Endometrial microvascular endothelial cells (primary cell): ENCODE measurements around the gene RET. TPM values are rescaled to one million over a fixed set of nuclear protein-coding genes. Genes with fewer than 3 reads are reported as not detected.

Source experiments
- in situ Hi-C: cut with HindIII; loops from 2 replicates; pipeline ENCODE4 v1.10.0; 2017; ENCODE audit warnings: low sequenced_read_pairs, low pct_unique_long_range_greater_than_20kb; ENCODE audit errors: inconsistent ontology term
- total RNA-seq: library from RNA; depleted of rRNA; stranded (reverse); fragments of >200 nt; gene quantifications from one replicate; pipeline ENCODE4 v1.2.3, GENCODE V29; 2015; ENCODE audit errors: inconsistent ontology term

The RET gene
- not detected for total RNA-seq

DNA sequence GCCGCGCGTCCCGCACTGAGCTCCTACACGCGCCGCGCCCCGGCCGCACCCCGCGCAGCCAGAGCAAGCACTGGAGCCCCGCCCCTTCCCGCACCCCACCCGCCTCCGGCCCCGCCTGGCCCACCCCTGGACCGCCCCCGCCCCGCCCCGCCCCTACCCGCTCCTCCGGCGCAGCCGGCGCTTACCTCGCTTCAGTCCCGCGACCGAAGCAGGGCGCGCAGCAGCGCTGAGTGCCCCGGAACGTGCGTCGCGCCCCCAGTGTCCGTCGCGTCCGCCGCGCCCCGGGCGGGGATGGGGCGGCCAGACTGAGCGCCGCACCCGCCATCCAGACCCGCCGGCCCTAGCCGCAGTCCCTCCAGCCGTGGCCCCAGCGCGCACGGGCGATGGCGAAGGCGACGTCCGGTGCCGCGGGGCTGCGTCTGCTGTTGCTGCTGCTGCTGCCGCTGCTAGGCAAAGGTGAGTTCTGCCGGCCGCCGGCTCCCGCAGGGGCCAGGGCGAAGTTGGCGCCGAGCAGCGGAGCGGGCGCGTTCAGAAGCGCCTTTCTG is at the start of gene RET:
TSS of gene RET (plus strand) at position 194 of the 545 bp plus-strand sequence. CDS start at position 384, 190 bp downstream.
- in situ Hi-C loops, result no loop called here

DNA sequence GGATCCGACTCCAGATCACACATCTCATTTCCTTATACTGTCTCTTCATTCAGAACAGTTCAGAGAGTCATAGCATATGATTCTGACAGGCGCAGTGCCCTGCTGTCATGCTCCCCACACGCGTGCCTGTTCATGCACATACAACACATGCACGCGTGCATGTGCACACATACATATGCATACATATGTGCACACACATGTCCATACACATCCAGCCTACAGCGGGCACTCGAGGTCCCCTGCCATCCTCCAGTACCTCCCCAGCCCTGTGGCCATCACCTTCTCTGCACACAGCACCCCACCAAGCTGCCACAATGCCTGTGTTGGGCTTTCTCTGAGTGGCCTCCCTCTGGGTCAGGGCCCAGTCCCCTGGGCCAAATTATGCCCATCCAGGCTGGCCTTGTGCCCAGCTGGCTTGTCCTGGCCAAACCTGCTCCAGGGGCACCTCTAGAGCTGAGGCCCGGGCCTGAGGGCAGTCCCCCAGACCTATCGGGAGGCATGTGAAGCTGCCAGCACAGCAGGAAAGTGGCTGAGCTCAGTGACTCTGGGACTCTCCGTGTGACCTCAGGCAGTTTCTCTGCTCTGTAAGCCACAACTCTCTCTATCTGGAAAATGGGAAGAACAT is 49.4 kb upstream of the RET start:
- in situ Hi-C loops, result no loop called here

- in situ Hi-C loops, result no loop called here
These were observed 48.7 kb upstream of the RET start for GRCh38 chr10:43028143-43028542.

DNA sequence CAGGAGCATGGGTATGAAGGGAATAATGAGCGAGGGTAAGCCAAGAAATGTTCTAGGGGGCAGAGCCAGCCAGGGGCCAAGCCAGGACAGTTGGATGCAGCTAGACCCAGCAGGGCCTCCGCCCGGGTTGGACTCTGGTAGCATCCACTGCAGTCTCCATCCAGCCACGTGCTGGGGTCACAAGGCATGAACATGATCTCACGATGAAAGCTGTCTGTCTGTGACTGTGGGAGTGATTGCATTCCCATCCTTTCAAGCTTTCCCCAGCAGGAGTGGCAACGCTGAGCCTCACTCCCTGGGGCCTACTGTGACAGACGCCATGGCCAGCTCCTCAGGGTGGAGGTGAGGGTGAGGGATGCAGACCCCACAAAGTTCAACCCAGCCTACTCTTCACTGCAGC is 47.8 kb upstream of the RET start:
- in situ Hi-C loops, result no loop called here

GRCh38 chr10:43032613-43033012 is 44.3 kb upstream of the RET start:
- in situ Hi-C loops, result no loop called here

DNA sequence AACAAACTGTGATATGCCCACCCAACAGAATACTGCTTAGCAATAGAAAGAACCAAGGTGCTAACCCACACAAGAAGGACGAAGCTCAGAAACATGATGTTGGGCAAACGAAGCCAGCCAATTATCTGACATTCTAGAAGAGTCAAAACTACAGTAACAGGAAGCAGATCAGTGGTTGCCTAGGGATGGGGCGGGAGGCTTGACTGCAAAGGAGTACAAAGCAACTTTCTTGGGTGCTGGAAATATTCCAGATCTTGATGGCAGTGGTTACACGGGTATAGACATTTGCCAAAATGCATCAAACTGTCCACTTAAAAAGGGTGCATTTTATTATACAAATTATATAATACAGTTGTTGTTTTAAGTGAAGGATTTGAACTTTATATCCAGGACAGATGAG is 41.1 kb upstream of the RET start:
- in situ Hi-C loops, result no loop called here

GRCh38 chr10:43036481-43037428 is 40.1 kb upstream of the RET start:
- in situ Hi-C loops, result no loop called here

DNA sequence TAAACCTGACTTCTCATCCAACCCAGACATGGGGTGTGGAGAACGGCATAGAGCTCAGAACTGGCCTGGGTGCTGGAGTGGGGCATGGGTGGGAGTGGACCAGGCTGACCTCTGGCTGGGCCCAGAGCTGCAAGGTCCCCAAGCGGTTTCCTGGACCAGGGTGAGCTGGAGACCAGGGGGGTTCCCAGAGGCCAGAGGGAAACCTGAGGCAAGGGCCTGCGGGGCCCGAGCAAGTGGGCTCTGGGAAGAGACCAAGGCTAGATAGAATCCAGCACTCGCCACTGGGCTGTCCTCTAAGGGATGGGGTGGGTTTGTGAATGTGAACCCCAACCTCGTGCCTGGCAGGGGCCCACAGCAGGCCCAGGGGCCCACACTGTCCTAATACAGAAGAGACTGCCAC is 39.4 kb upstream of the RET start:
- in situ Hi-C loops, result no loop called here

DNA sequence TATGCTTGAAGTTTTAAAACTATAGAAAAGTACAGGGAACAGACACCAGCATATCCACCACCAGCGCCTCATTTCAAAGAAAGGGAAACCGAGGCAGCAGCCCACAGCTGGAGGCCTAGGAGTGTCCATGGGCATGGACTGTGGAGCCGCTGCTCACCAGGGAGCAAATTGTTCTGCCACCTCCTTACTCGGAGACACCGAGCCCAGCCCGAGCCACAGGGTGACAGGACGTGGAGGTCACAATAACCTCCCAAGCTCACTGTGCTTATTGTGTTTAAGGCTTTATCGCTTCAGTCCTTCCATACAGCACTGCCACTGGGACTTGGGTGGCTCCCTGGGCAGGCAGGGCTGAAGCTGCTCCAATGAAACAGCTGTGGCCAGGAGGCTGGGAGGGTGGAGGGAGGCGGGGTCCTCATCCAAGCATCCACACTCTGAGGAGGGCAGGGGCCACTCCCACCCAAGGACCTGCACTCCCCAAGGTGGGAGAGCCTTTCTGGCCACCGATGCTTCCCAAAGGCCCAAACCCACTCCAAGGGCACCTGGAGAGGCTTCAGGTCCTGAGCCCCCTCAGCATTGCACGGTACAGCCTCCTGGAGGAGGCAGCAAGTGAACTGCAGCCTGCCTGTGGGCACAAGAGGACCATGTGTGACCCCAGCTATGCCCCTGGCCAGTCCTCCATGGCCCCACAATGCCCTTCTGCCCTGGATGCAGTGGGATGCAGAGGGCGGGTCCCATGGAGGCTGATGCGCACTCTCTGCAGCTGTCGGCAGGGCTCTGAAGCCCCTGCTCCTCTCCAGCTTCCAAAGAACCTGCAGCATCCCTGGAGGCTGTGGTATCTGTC is 38.7 kb upstream of the RET start:
- in situ Hi-C loops, result no loop called here

DNA sequence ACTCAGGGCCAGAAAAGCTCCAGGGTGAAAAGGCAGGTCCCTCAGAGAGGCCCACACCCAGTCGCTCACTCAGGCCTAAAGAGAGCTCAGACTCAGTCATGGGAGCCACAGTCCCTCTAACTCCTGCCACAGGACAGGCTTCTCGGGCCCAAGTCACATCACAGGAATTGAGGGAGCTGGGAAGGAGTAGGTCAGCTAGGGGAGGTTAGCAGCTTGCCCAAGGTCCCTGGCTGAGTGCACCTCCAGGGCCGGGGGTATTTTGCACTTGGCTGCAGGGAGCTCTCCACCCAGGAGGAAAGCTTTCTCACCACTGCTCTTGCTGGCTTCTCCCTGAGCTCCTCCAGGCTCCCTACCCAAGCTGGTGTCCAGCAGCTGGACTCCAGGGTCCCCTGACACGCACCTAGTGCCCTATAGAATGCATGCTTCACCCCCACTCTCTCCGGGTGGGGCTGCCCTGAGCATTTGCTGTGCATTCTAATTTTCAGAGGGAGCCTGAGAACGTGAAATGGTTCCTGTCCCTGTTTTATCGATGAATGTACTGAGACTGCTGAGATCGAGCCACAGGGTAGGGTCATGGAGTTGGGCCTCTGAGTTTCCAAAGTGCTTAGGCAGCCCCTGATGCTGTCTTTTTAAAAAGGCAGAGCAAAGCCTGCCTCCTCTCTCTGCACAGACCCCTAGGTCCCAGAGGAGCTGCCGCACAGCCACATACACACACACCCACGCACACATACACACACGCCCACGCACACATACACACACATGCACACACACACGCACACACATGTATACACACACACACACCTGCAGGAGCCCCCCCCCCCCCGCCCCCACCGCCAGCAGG is 37.9 kb upstream of the RET start:
- in situ Hi-C loops, result no loop called here

DNA sequence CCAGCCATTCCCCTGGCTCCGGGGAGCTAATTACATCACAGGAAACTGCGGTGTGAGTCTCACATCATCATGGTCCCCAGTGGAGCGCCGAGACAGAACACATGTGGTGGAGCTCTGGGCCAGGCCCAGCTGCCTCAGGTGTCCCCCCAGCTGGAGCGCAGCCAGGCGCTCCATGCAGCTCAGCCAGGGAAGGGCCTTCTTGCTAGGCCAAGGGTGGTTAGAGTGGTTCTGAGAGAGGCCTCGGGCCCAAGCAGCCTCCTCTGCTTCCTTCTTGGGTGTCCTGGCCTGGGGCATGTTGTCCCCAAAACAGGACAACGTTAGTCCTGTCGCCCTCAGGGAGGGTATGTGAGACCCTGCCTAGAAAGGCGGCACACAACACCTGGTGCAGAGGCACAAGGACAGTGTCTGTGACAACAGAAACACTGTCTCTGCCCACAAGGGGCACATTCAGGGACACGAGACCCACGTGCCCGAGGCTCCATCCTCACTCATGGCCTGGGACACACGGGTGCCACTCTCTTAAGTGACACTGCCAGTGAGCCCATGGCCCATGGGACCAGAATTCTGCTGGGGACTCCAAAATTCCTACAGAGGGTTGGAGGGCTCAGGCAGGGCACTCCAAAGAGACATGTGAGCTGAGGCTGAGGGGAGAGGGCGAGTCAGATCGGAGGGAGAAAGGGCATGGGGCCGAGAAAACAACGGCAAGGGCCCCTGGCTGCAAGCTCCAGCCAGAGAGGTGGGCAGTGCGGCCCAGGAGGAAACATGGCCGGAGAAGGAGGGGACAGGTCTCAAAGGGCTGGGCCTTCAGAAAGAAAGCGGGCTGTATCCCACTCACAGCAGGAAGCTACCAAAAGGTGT is 37.0 kb upstream of the RET start:
- in situ Hi-C loops, result no loop called here

DNA sequence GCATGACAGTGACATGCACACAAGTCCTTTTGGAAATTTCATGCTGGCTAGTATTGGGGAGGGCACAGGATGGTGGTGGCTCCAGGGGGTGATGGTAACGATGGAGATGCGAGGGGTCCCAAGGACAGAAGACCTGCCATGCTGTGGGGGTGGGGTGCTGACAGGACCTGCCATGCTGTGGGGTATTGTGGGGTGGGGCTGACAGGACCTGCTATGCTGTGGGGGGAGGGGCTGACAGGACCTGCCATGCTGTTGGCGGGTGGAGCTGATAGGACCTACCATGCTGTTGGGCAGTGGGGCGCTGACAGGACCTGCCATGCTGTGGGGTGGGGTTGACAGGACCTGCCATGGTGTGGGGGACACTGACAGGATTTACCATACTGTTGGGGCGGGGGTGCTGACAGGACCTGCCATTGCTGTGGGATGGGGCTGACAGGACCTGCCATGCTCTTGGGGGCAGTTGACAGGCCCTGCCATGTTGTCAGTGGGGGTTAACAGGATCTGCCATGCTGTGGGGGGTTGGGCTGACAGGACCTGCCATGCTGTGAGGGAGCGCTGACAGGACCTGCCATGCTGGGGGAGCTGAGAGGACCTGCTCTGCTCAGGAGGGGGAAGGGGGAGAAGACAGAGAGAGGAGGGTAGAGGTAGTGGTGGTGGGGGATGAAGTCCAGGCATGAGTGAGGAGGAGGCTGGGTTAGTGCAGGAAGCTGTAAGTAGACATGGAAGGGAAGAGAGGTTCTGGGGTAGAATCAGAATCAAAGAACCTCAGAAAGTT is 36.2 kb upstream of the RET start:
- in situ Hi-C loops, result no loop called here

- in situ Hi-C loops, result no loop called here
These were observed 35.2 kb upstream of the RET start for GRCh38 chr10:43041422-43042342.

GRCh38 chr10:43042503-43043341 is 34.1 kb upstream of the RET start:
- in situ Hi-C loops, result no loop called here

- in situ Hi-C loops, result no loop called here
These were observed 33.5 kb upstream of the RET start for GRCh38 chr10:43043342-43043772.
